ENCODE data around the gene PRKAG3.
"Not testable (repeated sequence)": the region's sequence is repeated elsewhere in the genome, so short reads cannot be mapped to it uniquely, and the experiment has no call there.

PRKAG3 gene

DNA sequence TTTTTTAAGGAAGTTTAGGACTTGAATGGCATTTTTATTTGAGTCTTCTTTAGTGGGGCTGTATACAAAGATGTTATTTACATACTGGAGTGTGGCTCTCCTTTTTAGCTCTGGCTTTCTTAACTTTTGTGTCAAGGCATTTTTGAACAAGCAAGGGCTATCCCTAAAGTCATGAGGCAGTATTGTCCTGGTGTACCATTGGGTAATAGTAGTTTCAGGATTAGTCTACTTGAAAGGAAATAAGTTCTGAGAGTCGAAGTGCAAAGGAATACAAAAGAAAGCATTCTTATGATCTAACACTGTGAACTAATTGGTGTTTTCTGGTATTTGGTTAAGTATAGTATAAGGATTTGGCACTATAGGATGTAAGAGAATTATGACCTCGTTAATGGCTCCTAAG lies 51.6 kb downstream of the PRKAG3 start:
- DNase-seq: no peak

DNA sequence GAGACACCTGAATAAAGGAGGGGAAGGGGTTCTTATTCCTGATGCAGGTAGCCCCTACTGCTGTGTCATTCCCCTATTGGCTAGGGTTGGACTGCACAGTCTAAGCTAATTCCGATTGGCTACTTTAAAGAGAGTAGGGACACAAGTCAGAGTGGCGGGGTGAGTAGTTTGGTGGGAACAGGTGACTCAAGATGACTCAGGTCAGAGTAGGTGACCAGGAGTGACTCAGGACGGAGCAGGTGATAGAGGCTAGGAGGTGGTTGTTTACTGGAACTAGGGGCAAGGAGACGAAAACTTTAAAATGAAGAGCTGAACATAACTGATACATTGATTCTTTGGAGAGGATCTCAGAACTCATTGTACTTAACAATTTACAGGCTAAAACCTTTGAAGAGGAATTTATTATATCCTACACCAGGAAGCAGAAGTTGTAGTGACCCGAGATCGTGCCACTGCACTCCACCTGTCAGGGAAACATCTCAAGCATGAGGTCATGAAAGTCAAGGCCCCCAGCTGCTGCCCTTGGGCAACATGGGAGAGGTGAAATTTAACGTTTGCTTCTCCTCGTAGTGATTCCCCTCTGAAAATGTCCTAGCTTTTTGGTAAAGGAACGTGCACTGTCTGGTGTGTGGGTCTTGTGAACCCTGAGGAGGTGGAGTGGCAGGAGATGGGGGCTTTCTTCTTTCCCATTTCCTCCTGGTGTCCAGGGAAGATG lies 54.2 kb downstream of the PRKAG3 start:
- DNase-seq: no peak

DNA sequence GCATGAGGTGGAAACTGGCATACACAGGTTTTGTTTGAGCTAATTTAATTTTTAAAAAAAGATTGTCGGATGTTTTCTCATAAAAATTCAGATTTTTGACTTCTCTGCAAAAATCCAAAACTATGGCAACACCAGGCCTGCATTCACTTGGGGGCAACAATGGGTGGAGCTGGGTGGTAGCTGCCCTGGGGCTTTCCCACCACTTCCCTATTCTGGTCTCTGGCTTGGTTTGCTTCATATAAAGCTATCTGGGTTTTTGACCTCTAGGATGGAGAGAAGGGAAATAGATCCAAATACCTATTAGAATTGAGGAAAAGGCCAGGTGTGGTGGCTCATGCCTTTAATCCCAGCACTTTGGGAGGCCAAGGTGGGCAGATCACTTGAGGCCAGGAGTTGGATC lies 55.1 kb downstream of the PRKAG3 start:
- DNase-seq: no peak

- no peak for DNase-seq
These were observed 57.7 kb downstream of the PRKAG3 start for GRCh38 chr2:218773881-218774280.

DNA sequence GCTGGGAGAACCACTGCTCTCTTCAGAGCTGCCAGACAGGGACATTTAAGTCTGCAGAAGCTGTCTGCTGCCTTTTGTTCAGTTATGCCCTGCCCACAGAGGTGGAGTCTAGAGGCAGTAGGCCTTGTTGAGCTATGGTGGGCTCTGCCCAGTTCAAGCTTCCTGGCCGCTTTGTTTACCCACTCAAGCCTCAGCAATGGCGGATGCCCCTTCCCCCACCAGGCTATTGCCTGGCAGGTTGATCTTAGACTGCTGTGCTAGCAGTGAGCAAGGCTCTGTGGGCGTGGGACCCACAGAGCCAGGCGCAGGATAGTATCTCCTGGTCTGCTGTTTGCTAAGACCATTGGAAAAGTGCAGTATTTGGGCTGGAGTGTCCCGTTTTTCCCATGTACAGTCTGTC lies 58.8 kb downstream of the PRKAG3 start:
- not testable (repeated sequence) for DNase-seq
